ENCODE results near the gene GRAMD2B. TPM values are rescaled to one million over a fixed set of nuclear protein-coding genes. Genes with fewer than 3 reads are reported as not detected.
"Not testable (repeated sequence)": the region's sequence is repeated elsewhere in the genome, so short reads cannot be mapped to it uniquely, and the experiment has no call there.

Gene GRAMD2B
- total RNA-seq, 2 donors from 2014 or later: 8.3 to 11.7 TPM

DNA sequence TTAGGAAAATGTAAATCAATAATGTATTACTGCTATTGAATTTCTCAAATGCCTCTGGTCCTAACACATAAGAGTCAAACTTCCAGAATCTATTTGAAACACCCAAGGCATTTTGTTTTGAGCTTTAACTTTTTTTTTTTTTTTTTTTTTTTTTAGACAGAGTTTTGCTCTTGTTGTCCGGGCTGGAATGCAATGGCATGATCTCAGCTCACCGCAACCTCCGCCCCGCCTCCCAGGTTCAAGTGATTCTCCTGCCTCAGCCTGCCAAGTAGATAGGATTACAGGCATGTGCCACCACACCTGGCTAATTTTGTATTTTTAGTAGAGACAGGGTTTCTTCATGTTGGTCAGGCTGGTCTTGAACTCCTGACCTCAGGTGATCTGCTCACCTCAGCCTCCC lies 96.0 kb downstream of the GRAMD2B start:
- ATAC-seq; H3K4me3 Mint-ChIP-seq; DNase-seq; H3K4me1 Mint-ChIP-seq; H3K36me3 Mint-ChIP-seq (ENCODE audit: low read depth); H3K27ac Mint-ChIP-seq; H3K27me3 Mint-ChIP-seq; H3K9me3 ChIP-seq (ENCODE audit: control insufficient read depth, low read length, poor library complexity, severe bottlenecking): not testable (repeated sequence)

DNA sequence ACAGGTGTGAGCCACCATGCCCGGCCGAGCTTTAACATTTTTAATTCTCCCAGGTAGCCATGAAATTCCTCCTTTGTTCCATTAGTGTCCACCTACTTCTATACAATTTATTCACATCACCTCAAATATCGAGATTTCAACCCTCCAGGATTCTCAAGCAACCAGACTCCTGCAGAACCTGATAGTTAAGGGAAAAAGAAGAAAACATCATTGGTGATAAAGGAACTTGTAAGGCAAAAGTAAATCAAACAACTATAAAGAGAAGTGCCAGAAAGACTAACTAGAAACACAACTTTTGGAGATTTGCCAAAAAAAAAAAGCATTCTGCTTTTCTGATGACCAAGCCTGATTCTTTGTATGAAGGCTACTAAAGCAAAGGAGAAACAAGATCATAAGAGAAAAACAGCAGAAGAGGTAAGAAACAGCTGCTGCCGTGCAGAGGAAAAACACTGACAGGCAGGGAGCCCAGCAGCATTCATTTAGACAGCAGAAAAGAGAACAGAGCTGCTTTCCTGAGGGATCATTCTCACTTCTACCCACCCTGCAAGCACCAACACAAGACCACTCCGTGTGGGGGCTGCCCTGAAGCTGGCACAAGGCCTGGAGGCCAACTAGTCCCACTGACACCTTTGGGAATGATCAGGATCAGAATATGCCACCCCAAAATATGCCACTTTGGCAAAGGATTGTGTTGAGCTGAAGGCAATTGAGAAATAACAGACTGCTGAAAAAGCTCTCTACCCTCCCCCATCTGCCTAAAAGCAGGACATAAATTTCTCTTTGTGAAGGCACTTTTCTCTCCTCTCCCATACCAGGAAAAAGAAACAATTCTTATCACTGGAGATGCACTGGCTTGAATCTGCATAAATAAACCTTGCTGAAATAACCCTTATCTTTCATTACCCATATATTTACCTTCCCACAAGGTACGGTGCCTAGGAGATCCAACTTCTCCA lies 96.7 kb downstream of the GRAMD2B start:
- no peaks in the 10 kb centered on the region for H3K27me3 Mint-ChIP-seq
- DNase-seq: no peak
- no peaks in the 10 kb centered on the region for H3K9me3 ChIP-seq (ENCODE audit: control insufficient read depth, low read length, poor library complexity, severe bottlenecking)
- peaks cover 5% of the 10 kb centered on the region for H3K4me1 Mint-ChIP-seq
- H3K4me3 Mint-ChIP-seq: no peak overlapping the region
- no peaks in the 10 kb centered on the region for H3K36me3 Mint-ChIP-seq (ENCODE audit: low read depth)
- ATAC-seq: no peak
- peak overlapping the region; percentile 19 for H3K27ac Mint-ChIP-seq

DNA sequence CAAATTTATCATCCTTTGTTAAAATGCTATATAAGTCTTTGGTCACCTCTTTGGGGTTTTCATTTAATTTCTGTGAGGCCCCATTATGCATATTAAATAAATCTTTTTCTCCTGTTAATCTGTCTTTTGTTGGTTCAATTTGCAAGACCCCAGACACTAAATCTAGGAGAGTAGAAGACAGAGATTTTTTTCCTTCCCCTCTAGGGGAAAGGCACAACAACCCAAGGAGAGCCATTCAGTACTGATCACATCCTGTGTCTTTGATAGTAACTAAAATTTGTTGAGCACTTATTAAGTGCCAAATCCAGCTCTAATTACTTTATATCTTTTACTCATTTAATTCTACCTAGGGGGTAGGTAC lies 97.4 kb downstream of the GRAMD2B start:
- Mint-ChIP-seq H3K36me3 (ENCODE audit: low read depth) (no peaks in the 10 kb centered on the region), H3K4me1 (peaks cover 5% of the 10 kb centered on the region)

DNA sequence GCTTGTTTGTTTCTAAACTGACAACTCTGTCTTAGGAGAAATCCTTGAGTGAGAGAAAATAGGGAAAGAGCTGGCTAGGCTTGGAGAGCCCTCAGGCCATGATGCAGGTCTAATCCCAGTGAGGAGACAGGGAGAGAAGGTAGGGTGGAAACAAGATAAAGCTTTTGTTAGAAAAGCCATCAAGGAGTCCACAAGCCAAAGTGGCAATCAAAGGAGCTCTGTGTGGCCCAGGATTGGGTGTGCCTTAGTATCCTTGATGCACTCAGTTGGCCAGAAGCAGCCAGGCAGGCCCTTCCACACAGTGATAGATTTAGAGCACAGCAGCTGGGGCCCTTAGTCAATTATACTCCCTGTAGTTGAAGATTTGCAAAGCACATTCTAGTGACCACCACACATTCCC lies 97.9 kb downstream of the GRAMD2B start:
- no peaks in the 10 kb centered on the region for H3K27me3 Mint-ChIP-seq
- no peak for DNase-seq
- ATAC-seq: no peak
- no peaks in the 10 kb centered on the region for H3K36me3 Mint-ChIP-seq (ENCODE audit: low read depth)
- peaks cover 5% of the 10 kb centered on the region for H3K4me1 Mint-ChIP-seq
- peak overlapping the region; percentile 9 for H3K27ac Mint-ChIP-seq
- no peaks in the 10 kb centered on the region for H3K9me3 ChIP-seq (ENCODE audit: control insufficient read depth, low read length, poor library complexity, severe bottlenecking)
- H3K4me3 Mint-ChIP-seq: no peak overlapping the region

More for the DNA sequence above, 97.4 kb downstream of the GRAMD2B start:
- Mint-ChIP-seq H3K27ac (peak overlapping the region; percentile 19), H3K27me3 (no peaks in the 10 kb centered on the region), H3K4me3 (no peak overlapping the region)
- no peak for DNase-seq
- ATAC-seq: no peak
- no peaks in the 10 kb centered on the region for H3K9me3 ChIP-seq (ENCODE audit: control insufficient read depth, low read length, poor library complexity, severe bottlenecking)

DNA sequence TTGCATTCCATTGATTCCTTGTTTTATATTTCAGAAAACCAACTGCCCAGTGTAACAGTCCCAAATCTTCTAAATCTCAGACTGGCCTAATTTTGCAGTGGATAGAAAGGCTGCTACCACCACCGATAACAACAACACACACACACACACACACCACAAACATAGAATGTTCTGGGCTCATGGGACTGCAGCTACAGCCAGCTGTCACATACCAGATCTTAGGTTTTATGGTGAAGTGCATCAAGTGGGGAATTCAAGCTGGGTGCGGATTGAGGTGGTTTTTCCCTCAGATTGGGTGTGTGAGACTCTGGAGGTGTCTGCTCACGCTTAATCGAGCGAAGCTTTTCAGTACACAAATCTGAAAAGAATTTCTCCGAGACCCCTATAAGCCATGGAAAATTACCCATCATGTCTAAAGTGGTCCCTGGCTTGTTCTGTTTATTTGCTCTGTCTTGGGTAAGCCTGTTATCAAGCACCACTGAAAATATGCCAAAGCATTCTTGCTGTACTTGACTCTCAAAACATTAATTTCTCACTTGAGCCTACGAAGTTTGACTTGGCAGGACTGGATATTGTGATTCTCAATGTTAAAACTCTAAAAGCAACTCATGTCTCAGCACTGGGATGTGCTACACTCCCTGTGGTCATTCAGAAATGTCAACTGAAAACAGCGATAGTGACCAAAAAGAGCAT lies 100.8 kb downstream of the GRAMD2B start:
- no peak overlapping the region for H3K4me3 Mint-ChIP-seq
- DNase-seq (no peak), ATAC-seq (no peak)
- H3K27ac Mint-ChIP-seq: no peak overlapping the region
- H3K27me3 Mint-ChIP-seq: no peaks in the 10 kb centered on the region
- H3K4me1 Mint-ChIP-seq: peaks cover 5% of the 10 kb centered on the region
- no peaks in the 10 kb centered on the region for H3K36me3 Mint-ChIP-seq (ENCODE audit: low read depth)
- H3K9me3 ChIP-seq (ENCODE audit: control insufficient read depth, low read length, poor library complexity, severe bottlenecking): no peaks in the 10 kb centered on the region

DNA sequence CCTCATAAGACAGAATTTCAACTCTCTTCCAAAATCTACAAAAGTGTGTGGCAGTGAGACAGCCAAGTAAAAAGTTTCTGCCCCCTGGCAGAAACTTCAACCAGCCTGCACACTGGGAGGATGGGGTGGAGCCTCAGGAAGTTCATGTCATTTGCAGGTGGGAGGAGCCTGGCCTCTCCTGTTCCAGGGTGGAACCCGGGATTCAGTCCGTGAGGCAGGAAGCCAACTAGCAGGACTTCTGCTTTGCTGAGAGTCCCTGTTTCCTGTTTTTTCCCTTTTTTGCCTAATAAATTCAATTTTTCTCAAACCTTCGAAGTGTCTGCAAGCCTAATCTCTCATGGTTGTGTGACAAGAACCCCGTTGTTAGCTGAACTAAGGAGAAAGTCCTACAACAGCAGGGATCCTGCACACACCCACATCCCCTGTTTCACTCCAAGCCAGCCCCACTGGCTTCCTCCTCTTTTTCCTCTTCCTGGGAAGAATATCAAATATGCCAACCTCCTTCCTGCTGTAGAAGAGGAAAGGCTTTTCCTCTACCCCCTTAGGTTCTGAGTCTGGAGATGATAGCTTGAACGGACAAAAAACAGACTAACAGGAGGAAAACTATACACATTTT lies 102.5 kb downstream of the GRAMD2B start:
- no peak for ATAC-seq

DNA sequence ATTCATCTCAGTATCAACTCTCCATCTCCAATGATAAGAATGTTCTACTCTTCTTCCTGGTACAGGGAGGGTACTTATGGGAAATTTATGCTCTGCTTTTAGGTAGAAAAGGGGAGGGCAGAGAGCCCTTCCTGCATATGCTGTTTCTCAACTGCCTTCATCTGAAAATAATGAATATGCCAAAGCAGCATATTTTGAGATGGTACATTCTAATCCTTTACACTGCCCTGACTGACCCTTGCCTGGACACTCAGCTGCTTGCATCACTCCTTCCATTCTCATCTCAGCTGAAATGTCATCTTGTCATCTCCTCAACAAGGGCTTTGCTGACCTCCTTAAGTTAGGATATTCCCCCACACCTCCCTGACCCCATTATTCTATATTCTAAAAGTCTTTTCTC lies 103.3 kb downstream of the GRAMD2B start:
- Mint-ChIP-seq H3K4me3 (no peak overlapping the region), H3K27me3 (peaks cover 1% of the 10 kb centered on the region), H3K4me1 (peaks cover 2% of the 10 kb centered on the region), H3K27ac (no peak overlapping the region), H3K36me3 (ENCODE audit: low read depth) (no peaks in the 10 kb centered on the region)
- ATAC-seq (no peak), DNase-seq (no peak)
- H3K9me3 ChIP-seq (ENCODE audit: control insufficient read depth, low read length, poor library complexity, severe bottlenecking): no peaks in the 10 kb centered on the region

More for the DNA sequence above, 102.5 kb downstream of the GRAMD2B start:
- Mint-ChIP-seq H3K27ac (no peak overlapping the region), H3K4me1 (peaks cover 2% of the 10 kb centered on the region), H3K36me3 (ENCODE audit: low read depth) (no peaks in the 10 kb centered on the region), H3K27me3 (no peaks in the 10 kb centered on the region), H3K4me3 (no peak overlapping the region)
- no peak for DNase-seq
- H3K9me3 ChIP-seq (ENCODE audit: control insufficient read depth, low read length, poor library complexity, severe bottlenecking): no peaks in the 10 kb centered on the region

DNA sequence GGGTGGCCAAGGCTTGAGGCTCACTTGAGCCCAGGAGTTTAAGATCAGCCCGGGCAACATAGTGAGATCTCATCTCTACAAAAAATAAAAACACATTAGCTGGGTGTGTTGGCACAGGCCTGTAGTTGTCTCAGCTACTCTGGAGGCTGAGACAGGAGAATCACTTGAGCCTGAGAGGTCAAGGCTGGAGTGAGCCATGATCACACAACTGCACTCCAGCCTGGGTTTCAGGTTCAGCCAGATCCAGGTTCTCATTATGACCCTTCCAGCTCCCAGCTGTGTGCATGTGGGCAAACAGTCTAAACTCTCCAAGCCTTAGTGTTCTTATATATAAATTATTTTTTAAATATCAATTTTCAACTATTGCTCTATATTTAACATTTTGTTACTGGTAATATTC lies 103.9 kb downstream of the GRAMD2B start:
- H3K27ac Mint-ChIP-seq: no peak overlapping the region
- H3K27me3 Mint-ChIP-seq: peaks cover 5% of the 10 kb centered on the region
- no peaks in the 10 kb centered on the region for H3K9me3 ChIP-seq (ENCODE audit: control insufficient read depth, low read length, poor library complexity, severe bottlenecking)
- DNase-seq (no peak), ATAC-seq (no peak)
- H3K36me3 Mint-ChIP-seq (ENCODE audit: low read depth): no peaks in the 10 kb centered on the region
- H3K4me1 Mint-ChIP-seq: peaks cover 2% of the 10 kb centered on the region
- no peak overlapping the region for H3K4me3 Mint-ChIP-seq

DNA sequence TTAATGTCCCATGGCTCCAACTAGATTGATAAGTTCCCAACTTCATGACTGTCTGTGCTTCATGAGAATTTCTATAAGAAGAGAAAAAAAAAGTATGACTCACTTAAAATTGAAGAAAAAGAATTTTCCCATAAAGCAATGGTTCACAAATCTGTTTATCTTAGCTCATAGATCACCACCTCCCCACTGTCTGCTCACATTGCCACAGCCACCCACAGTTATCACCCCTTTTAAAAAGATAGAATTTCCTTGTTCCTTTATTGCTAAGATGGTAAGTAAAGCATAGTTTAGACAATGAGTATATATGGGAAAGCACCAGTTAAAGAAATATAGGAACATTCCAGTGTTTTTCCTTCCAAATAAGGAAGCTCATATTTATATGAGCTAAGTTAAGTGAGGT lies 104.7 kb downstream of the GRAMD2B start:
- no peak for ATAC-seq
- Mint-ChIP-seq H3K27ac (no peak overlapping the region), H3K4me3 (no peak overlapping the region), H3K4me1 (peaks cover 2% of the 10 kb centered on the region), H3K36me3 (ENCODE audit: low read depth) (no peaks in the 10 kb centered on the region), H3K27me3 (peaks cover 5% of the 10 kb centered on the region)
- no peaks in the 10 kb centered on the region for H3K9me3 ChIP-seq (ENCODE audit: control insufficient read depth, low read length, poor library complexity, severe bottlenecking)
- no peak for DNase-seq

DNA sequence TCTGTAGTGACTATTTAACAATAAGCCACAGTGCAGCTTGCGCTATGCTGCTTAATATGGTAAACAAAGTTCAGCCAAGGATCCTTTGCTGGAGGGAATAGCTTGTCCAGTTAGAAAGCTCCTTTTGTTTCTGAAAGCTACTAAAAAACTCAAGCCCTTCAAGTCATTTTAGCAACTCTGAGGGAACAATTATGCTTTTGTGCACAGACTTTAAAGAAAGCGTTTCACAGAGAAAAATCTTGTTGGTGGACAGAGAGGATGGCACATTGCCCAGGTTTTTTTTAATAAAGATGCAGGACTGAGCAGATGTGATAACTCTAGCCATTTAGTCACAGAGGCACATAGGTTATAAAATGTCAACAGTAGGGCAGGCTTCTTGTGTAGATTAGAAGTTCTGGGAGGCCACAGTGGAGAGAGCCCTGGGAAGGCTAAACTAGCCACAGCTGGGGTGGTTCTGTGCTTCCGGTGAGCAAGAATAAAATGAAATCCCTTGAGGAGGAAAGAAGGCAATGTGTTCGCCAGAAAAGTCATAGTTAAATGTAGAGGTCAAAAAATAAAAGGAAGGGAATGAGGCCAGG lies 108.4 kb downstream of the GRAMD2B start:
- no peaks in the 10 kb centered on the region for H3K9me3 ChIP-seq (ENCODE audit: control insufficient read depth, low read length, poor library complexity, severe bottlenecking)
- Mint-ChIP-seq H3K27ac (no peak overlapping the region), H3K27me3 (peaks cover 5% of the 10 kb centered on the region), H3K36me3 (ENCODE audit: low read depth) (no peaks in the 10 kb centered on the region), H3K4me3 (no peak overlapping the region), H3K4me1 (peaks cover 2% of the 10 kb centered on the region)
- ATAC-seq: no peak
- DNase-seq: no peak

DNA sequence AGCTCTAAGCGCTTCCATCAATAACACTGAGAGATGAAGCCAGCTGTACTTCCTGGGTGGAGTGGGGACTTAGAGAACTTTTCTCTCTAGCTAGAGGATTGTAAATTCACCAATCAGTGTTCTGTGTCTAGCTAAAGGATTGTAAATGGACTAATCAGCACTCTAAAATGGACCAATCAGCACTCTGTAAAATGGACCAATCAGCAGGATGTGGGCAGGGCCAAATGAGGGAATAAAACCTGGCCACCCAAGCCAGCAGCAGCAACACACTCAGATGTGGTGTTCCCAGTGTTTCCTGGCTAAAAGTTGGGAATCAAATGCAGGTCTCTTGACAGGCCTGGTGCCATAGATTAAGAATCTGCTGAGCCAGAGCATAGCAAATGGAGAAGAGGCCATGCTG lies 111.3 kb downstream of the GRAMD2B start:
- H3K36me3 Mint-ChIP-seq (ENCODE audit: low read depth): no peaks in the 10 kb centered on the region
- no peak for ATAC-seq
- no peak for DNase-seq

DNA sequence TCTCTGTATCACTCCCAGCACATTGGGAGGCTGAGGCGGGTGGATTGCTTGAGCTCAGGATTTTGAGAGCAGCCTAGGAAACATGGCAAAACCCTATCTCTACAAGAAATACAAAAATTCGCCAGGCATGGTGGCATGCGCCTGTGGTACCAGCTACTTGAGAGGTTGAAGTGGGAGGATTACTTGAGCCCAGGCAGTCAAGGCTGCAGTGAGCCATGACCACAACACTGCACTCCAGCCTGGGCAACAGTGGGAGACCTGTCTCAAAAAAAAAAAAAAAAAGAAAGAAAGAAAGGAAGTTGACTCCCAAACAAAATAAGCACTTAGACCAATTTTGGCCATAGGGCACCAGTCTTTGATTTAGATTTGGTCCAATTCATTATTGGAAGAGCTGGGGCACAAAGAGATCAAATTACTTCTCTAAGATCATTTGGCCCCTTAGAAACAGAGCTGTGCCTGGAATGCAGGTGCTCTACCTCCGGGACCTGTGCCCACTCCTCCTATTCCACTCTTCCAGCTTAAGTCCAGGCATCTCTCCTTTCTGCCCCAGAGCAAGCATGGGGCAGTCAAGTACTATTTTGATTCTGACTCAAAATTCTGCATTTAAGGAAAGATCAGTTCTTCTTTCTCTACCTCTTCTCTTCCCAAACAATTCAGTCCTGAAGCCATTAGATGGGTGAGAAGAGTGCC lies 112.8 kb downstream of the GRAMD2B start:
- ATAC-seq: no peak
- Mint-ChIP-seq H3K27me3 (peaks cover 16% of the 10 kb centered on the region), H3K27ac (peak overlapping the region; percentile 37), H3K4me3 (no peak overlapping the region), H3K4me1 (peaks cover 4% of the 10 kb centered on the region), H3K36me3 (ENCODE audit: low read depth) (no peaks in the 10 kb centered on the region)
- H3K9me3 ChIP-seq (ENCODE audit: control insufficient read depth, low read length, poor library complexity, severe bottlenecking): no peaks in the 10 kb centered on the region
- DNase-seq: no peak

More for the DNA sequence above, 111.3 kb downstream of the GRAMD2B start:
- no peak overlapping the region for H3K27ac Mint-ChIP-seq
- H3K27me3 Mint-ChIP-seq: peaks cover 16% of the 10 kb centered on the region
- H3K4me1 Mint-ChIP-seq: peaks cover 4% of the 10 kb centered on the region
- no peaks in the 10 kb centered on the region for H3K9me3 ChIP-seq (ENCODE audit: control insufficient read depth, low read length, poor library complexity, severe bottlenecking)
- no peak overlapping the region for H3K4me3 Mint-ChIP-seq
